Right lobe of liver (tissue), 6 donors: ENCODE measurements around the gene CDC42BPB. TPM values are rescaled to one million over a fixed set of nuclear protein-coding genes. Genes with fewer than 3 reads are reported as not detected.

ENCODE experiments used
- ATAC-seq, 4 donors: fragments of 200-7000 bp; cut with Tn5 transposase; one replicate each; pipeline ENCODE4 v1.9.1; 2020; ENCODE audit warnings: mild to moderate bottlenecking in 4 of 4, moderate library complexity in 4 of 4
- DNase-seq, 3 donors: peaks; one replicate each; pipeline ENCODE4 v3.0.0-alpha.2; 2020
- H3K27ac ChIP-seq, 3 donors: fragments of 200-600 bp; one replicate each; pipeline ENCODE4 v1.8.0; 2022
- H3K27me3 ChIP-seq, 2 donors: fragments of 200-600 bp; one replicate each; pipeline ENCODE4 v1.8.0; 2022
- H3K36me3 ChIP-seq, 4 donors: fragments of 200-600 bp; sonication (generic) in 1 of 4; one replicate each; pipeline versions ENCODE4 v1.5.1 to v1.8.0; 2017 to 2022; ENCODE audit warnings: control low read depth in 1 of 4
- H3K4me1 ChIP-seq, 4 donors: fragments of 200-600 bp; sonication (generic) in 1 of 4; one replicate each; pipeline versions ENCODE4 v1.5.1 to v1.8.0; 2017 to 2022; ENCODE audit warnings: control low read depth in 1 of 4
- H3K4me3 ChIP-seq, 3 donors: fragments of 200-600 bp; one replicate each; pipeline ENCODE4 v1.8.0; 2022
- H3K9me3 ChIP-seq, 4 donors: fragments of 200-600 bp; sonication (generic) in 1 of 4; one replicate each; pipeline versions ENCODE4 v1.5.1 to v1.8.0; 2017 to 2022; ENCODE audit warnings: control low read depth in 1 of 4
- POLR2A ChIP-seq: fragments of 450-650 bp; IDR thresholded peaks from one replicate; pipeline ENCODE4 v1.6.1; 2017; ENCODE audit warnings: antibody characterized with exemption, mild to moderate bottlenecking
- WGBS: methylation state at CpG from one replicate; pipeline ENCODE4 v1.1.6; 2018; ENCODE audit warnings: low coverage, low lambda C conversion rate; ENCODE audit not compliant: insufficient coverage; ENCODE audit errors: missing lambda C conversion rate; 5-methylcytosine and 5-hydroxymethylcytosine counted together
- intact Hi-C, 2 donors: fragments of 100-400 bp; cut with DNase I; formaldehyde crosslinking; loops; one replicate each; pipeline versions ENCODE4 v1.11.2 to v1.14.1; 2022
- total RNA-seq, 6 experiments: library from RNA; depleted of rRNA in 2 of 6; stranded (reverse); fragments of >200 nt in 2 of 6; fragmentation: NEBNext Ultra II Directional in 3 of 6; extraction: Animal tissue kit (Norgen Biotek cat#: 25700) in 3 of 6; gene quantifications; one replicate each; pipeline versions ENCODE4 v1.1.0 to v1.2.4, GENCODE V29; 2016 to 2023
- TF ChIP-seq, protein P1 (sequence below), 4 donors: fragments of 200-600 bp in 3 of 4; fragments of 450-650 bp in 1 of 4; IDR thresholded peaks; one replicate each; pipeline versions ENCODE4 v1.5.1 to v1.8.0; 2016 to 2022; ENCODE audit warnings: antibody characterized with exemption in 4 of 4, mild to moderate bottlenecking in 2 of 4
- donor health status: DM: no; HTN: yes; CAD: no.
- donor health status: DM: no; HTN: no; CAD: no.
- donor health status: DM: no; HTN: no; CAD: no.
- donor health status: DM: no; HTN: yes; CAD: no.
- donor health status: DM: no; HTN: yes; CAD: no.

The CDC42BPB gene
- total RNA-seq, 6 experiments from 2014 or later = 38.4 to 55.5 (median 43.0) TPM

- Histone ChIP-seq H3K4me3 (no peak overlapping the region), H3K9me3 (no peaks in the 10 kb centered on the region), H3K27ac (no peak overlapping the region), H3K4me1 (peaks cover 0 to 13% (median 0%) of the 10 kb centered on the region in 4 donors), H3K27me3 (no peaks in the 10 kb centered on the region), H3K36me3 (no peaks in the 10 kb centered on the region)
- intact Hi-C loops = no loop called here
- 55% methylated on average over 2 of the region's 6 CpGs for WGBS
- ATAC-seq = peak in 1 of 4 donors; percentile 6
- no peak for TF ChIP-seq POLR2A
- TF ChIP-seq, protein P1, sequence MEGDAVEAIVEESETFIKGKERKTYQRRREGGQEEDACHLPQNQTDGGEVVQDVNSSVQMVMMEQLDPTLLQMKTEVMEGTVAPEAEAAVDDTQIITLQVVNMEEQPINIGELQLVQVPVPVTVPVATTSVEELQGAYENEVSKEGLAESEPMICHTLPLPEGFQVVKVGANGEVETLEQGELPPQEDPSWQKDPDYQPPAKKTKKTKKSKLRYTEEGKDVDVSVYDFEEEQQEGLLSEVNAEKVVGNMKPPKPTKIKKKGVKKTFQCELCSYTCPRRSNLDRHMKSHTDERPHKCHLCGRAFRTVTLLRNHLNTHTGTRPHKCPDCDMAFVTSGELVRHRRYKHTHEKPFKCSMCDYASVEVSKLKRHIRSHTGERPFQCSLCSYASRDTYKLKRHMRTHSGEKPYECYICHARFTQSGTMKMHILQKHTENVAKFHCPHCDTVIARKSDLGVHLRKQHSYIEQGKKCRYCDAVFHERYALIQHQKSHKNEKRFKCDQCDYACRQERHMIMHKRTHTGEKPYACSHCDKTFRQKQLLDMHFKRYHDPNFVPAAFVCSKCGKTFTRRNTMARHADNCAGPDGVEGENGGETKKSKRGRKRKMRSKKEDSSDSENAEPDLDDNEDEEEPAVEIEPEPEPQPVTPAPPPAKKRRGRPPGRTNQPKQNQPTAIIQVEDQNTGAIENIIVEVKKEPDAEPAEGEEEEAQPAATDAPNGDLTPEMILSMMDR (IDR thresholded peaks at IDR 0.05) = no peak
- DNase-seq = no peak
Observed at GRCh38 chr14:103016594-103016993, 40.8 kb downstream of the CDC42BPB start.

GRCh38 chr14:103016071-103016470 is 41.3 kb downstream of the CDC42BPB start:
- ATAC-seq (peak; percentile 47 to 73 (median 66)), DNase-seq (peak in 1 of 3 donors; percentile 67)
- Histone ChIP-seq H3K4me3 (no peak overlapping the region), H3K27me3 (no peaks in the 10 kb centered on the region), H3K27ac (no peak overlapping the region), H3K4me1 (peaks cover 0 to 13% (median 0%) of the 10 kb centered on the region in 4 donors), H3K9me3 (no peaks in the 10 kb centered on the region), H3K36me3 (no peaks in the 10 kb centered on the region)
- no peak for TF ChIP-seq POLR2A
- TF ChIP-seq, protein P1 (IDR thresholded peaks at IDR 0.05) = no peak
- intact Hi-C loops = no loop called here
- 45% methylated on average over 3 of the region's 9 CpGs for WGBS

- TF ChIP-seq, protein P1 (IDR thresholded peaks at IDR 0.05) = no peak
- TF ChIP-seq POLR2A = no peak
- H3K4me3 ChIP-seq = no peak overlapping the region
- no peaks in the 10 kb centered on the region for H3K36me3 ChIP-seq
- peaks cover 0 to 13% (median 0%) of the 10 kb centered on the region in 4 donors for H3K4me1 ChIP-seq
- H3K27ac ChIP-seq = peak overlapping the region in 1 of 3 donors; percentile 17
- H3K9me3 ChIP-seq = no peaks in the 10 kb centered on the region
- DNase-seq (no peak), ATAC-seq (no peak)
- no peaks in the 10 kb centered on the region for H3K27me3 ChIP-seq
- 88% methylated on average over 4 of the region's 5 CpGs for WGBS
- intact Hi-C loops = no loop called here
Observed at GRCh38 chr14:103015426-103015825, 41.9 kb downstream of the CDC42BPB start.

DNA sequence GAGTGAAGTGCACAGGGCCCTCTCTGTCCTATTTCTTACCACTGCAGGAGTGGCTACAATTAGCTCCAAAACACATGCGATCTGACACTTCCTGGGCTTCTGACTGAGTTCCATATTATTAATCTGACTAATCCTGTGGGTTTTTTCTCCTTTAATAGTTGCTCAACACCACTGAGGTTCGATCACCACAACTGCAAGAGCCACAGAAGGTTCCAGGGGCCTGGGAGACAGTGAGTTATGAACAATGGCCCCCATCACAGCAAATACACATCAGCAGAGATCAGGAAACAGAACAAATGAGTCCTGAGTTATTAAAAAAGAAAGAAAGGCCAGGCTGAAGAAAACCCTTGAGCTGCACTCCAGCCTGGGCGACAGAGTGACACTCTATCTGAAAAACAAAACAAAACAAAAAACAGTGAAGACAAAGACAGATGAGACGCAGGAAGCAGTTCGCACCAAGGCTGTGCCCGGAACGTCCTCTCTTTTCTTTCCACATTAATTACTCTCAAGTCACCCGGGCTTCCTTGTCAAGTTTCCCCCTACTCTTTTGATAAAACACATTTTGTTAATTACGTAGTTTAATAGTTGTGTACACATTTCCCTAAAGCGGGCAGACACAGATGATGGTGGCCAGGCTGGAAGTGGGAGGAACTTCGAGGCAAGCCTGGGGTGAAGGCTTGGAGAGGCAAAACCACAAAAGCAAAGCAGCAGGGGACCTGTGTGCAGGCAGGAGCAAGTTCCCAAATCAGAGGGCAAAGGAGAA is 42.7 kb downstream of the CDC42BPB start:
- intact Hi-C loops = no loop called here
- Histone ChIP-seq H3K27me3 (no peaks in the 10 kb centered on the region), H3K4me1 (peaks cover 0 to 13% (median 0%) of the 10 kb centered on the region in 4 donors), H3K36me3 (no peaks in the 10 kb centered on the region), H3K27ac (peak overlapping the region in 1 of 3 donors; percentile 17), H3K9me3 (no peaks in the 10 kb centered on the region), H3K4me3 (no peak overlapping the region)
- TF ChIP-seq POLR2A = no peak
- TF ChIP-seq, protein P1 (IDR thresholded peaks at IDR 0.05) = no peak
- DNase-seq (no peak), ATAC-seq (peak in 2 of 4 donors; percentile 6 to 8)
- 43% methylated on average over 11 of the region's 11 CpGs for WGBS
